22Rv1 (cell line): ENCODE measurements around the gene LETMD1.

Experiments
- H3K27ac ChIP-seq: fragments of 450-650 bp; 2 replicates; pipeline ENCODE4 v1.5.1; 2017
- CTCF ChIP-seq: fragments of 450-650 bp; IDR thresholded peaks from 2 replicates; pipeline ENCODE4 v1.5.1; 2017; ENCODE audit warnings: mild to moderate bottlenecking
- ZFX ChIP-seq: fragments of 450-650 bp; IDR thresholded peaks from 2 replicates; pipeline ENCODE4 v1.6.1; 2017; ENCODE audit warnings: antibody characterized with exemption, borderline replicate concordance

LETMD1 gene

GRCh38 chr12:51098611-51099010, 50.5 kb downstream of the LETMD1 start:
- no peak for TF ChIP-seq CTCF
- no peak for TF ChIP-seq ZFX

GRCh38 chr12:51103977-51104376, 55.9 kb downstream of the LETMD1 start:
- TF ChIP-seq CTCF (no peak), ZFX (no peak)
- H3K27ac ChIP-seq: no peak overlapping the region

More at GRCh38 chr12:51098611-51099010, 50.5 kb downstream of the LETMD1 start:
- H3K27ac ChIP-seq: no peak overlapping the region

- H3K27ac ChIP-seq: no peak overlapping the region
- no peak for TF ChIP-seq CTCF
- no peak for TF ChIP-seq ZFX
Observed at GRCh38 chr12:51108136-51108535, 60.0 kb downstream of the LETMD1 start.
